KBM-7 (cell line): ENCODE measurements around the gene POLR3B.

Experiments
- DNase-seq: peaks from one replicate; pipeline ENCODE4 v3.0.0-alpha.2; 2015
- in situ Hi-C: fragments of 300-500 bp; cut with MboI; formaldehyde crosslinking; loops from 2 replicates; pipeline ENCODE4 v1.14.3; 2020; ENCODE audit warnings: low sequenced_read_pairs, low pct_unique_long_range_greater_than_20kb, mixed read lengths

POLR3B gene

DNA sequence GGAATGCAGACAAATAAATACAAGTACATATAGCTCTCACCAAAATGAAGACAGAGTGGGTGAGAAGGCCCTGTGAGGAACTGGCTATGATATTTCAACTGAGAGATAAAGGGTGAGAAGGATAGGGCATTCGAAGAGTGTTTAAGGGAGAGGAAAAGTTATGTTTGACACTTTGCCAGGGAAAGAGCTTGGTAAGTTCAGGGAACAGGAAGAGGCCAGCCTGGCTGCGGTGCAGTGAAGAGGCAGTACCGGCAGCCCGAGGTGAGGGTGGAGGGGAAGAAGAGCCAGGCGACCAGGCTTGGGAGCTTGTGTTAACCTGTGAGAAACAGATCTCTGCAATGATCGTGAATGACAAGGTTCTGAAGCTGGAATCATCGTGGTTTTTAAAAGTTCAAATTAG, 140.5 kb downstream of the POLR3B start:
- in situ Hi-C loops: no loop called here
- DNase-seq: peak; percentile 54

DNA sequence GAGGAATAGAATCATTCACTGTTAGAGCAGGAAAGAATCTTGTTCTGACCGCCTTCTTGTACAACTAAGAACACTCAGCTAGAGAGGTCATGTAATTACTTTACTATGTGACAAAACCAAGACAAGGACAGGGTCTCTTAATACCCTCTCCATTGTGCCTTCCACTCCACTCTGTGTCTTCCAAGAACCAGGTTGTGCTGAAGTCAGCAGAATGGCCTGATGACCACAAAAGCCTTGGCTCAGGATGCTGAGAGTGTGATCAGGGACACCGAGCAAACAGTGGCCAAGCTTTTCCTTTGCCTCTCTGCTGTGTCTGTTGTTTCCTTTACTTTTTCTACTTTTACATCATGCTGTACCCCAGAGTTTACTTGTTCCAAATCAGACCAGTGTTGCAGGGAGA, 142.1 kb downstream of the POLR3B start:
- no peak for DNase-seq
- in situ Hi-C loops: no loop called here

DNA sequence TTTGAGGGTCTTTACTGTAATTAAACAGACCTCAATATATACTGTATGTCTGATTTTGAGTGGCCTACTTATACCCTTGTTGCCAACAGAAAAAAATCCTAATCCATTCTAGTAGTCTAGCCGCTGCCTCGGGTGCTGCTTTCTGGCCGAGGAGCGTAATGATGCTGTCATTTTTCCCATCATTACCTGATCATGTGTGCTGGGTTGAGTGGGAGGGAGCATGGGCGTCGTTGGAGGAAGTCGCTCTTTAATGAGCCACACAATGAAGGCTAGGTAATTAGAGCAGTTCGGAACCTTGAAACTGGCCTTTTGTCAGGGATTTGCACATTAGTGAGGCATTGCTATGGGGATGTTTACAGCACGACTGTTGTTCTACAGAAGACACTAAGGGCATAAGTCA, 149.1 kb downstream of the POLR3B start:
- no peak for DNase-seq
- in situ Hi-C loops: no loop called here

DNA sequence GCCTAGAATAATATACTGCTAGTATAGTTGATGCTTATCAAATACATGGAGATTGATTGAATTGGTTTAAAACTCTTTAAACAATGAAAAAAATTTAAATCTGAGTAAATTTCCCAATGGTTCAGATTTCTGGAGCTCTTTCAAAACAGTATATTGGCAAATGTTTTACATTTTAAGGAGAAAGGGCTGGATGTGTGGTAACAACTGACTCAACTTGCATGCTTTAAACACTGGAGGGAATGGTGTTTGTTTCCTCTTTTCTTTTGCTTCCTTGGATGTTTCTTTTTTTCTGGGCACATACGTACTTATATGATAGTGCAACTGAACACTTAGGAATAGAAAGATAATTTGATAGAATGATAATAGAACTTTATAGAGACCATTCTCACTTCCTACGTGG, 151.4 kb downstream of the POLR3B start:
- no peak for DNase-seq
- in situ Hi-C loops: no loop called here

DNA sequence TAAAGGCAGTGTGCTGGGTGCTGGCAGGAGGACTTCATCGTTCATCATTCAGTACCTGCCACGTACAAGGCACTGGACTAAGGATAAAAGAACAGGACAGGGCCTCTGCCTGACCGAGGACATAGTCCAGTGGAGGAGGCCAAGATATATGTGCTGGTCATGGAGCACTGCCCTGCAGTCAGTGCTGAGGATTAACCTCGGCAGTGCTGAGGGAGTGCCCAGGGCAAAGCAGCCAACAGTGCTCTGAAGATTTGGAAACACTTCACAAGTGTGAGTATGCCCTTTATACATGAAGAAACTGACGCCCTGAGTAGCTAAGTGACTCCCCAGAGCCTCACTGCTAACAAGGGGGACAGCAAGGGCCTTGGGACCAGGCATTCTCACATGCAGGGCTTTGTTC, 153.8 kb downstream of the POLR3B start:
- no peak for DNase-seq
- in situ Hi-C loops: no loop called here

DNA sequence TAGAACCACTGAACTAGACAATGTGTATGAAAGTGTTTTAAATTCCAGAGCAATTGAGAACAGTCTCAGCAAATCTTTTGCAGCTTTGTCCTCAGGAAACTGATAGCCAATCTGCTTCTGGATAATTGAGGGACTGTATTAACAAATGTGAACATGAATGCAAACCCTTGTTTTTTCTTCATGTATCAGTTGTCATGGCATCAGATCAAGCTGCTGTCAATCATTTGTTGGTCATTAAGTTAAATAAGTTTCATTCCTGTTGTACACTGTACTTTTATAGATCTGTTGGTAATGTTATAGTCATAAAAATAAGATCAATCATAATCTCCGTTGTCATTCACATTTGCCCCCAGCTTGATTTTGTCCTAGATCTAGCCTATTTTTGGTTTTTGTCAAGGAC, 159.8 kb downstream of the POLR3B start:
- in situ Hi-C loops: no loop called here
- no peak for DNase-seq

DNA sequence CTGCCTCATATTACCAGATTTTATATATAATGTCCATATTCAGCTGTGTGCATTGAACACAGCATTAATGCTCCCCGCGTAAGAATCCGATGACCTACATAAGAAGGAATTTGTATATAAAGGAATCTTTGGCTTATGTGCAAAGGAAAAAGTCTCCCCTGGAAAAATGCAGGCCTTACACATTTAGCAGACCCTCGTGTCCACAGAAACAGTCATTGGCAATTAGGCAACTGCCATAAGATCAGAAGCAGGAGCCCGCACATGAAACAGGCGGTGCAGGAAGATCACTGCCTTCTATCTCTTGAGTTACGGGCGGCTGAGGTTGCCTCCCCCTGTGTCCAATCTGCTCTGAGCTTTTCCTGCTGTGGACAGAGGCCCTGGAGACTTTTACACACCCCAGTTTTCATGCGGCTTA, 162.1 kb downstream of the POLR3B start:
- in situ Hi-C loops: no loop called here
- no peak for DNase-seq

DNA sequence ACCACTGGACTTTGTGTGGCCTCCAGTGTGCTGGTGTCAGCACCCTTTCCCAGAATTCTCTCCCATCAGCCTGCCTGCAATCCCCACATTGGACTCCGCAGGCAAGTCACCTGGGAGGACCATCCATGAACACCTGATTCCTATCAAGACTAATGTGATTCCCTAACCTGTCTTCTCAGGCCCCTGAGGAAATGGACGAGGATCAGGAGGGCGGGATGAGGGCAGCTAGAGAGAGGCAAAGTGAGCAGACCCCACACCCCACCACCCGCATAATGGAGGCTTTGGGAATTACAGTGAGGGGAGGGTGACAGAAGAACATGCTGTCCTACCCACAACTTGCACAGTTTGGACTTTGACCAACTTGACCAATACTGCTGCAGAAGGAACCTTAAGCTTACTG, 164.4 kb downstream of the POLR3B start:
- in situ Hi-C loops: no loop called here

DNA sequence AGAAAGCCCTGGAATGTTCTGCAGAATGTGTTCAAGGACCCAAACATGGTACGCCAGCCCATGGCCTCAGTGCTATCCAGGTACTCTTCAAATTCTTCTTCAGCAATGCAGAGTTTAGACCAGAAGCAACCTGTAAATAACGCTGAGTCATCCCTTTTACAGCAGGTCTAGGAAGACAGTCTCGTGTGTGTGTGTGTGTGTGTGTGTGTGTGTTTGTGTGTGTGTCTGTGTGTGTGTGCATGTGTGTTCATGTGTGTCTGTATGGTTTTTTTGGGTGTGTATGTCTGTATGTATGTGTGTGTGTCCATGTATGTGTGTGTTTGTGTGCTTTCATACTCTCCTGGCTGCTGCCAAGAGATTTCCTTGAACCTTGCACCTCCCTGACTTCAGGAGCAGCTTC, 165.2 kb downstream of the POLR3B start:
- no peak for DNase-seq
- in situ Hi-C loops: no loop called here

More for the DNA sequence above, 164.4 kb downstream of the POLR3B start:
- DNase-seq: no peak

DNA sequence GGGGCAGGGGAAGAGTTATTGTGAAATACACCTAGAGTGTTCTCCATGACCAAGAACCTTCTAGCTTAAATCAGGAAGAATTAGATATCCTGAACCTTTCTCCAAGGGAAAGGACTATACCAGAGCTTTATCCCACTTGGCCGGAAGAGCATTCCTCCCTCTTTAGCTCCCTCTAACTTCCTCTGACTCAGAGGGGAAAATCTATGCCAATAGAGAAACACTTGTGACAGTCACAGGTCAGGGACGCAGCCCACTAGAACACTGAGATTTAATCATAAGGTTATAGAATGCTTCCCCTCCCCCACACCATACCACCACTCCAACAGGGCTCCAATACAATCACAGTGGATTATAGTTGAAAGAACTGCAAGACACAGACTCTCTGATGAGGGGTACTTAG, 169.8 kb downstream of the POLR3B start:
- DNase-seq: no peak
- in situ Hi-C loops: no loop called here

DNA sequence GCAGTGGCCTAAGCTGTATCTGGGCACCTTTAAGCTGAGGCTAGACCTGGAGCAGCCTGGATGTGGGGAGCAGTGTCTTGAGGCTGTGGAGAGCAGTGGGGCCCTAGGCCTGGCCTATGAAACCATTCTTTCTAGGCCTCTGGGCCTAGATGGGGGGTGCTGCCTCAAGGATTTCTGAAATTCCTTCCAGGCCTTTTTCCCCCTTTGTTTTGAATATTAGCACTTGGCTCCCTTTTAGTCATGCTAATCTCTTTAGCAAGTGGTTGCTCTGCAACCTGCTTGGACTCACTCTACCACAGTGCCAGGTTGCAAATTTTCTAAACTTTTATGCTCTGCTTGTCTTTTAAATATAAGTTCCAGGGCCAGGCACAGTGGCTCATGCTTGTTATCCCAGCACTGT, 183.7 kb downstream of the POLR3B start:
- no peak for DNase-seq
- in situ Hi-C loops: no loop called here

DNA sequence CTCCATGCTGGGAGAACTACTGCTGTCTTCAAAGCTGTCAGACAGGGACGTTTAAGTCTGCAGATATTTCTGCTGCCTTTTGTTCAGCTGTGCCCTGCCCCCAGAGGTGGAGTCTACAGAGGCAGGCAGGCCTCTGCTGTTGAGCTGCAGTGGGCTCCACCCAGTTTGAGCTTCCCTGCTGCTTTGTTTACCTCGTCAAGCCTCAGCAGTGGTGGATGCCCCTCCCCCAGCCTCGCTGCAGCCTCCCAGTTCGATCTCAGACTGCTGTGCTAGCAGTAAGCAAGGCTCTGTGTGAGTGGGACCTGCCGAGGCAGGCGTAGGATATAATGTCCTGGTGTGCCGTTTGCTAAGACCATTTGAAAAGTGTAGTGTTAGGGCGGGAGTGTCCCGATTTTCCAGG, 193.9 kb downstream of the POLR3B start:
- no peak for DNase-seq
- in situ Hi-C loops: no loop called here

DNA sequence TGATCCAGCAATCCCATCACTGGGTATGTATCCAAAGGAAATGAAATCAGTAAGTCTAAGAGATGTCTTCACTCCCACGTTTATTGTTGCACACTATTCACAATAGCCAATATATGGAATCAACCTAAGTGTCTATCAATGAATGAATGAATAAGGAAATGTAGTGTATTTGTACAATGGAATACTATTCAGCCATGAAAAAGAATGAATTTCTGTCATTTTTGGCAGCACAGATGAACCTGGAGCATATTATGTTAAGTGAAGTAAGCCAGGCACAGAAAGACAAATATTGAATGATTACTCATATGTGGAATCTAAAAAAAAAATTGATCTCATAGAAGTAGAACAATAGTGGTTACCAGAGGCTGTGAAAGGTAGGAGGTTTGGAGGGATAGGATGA, 194.7 kb downstream of the POLR3B start:
- in situ Hi-C loops: no loop called here
- DNase-seq: no peak
